Epithelial cell of proximal tubule (primary cell): ENCODE data around the gene ENTREP1. TPM values are rescaled to one million over a fixed set of nuclear protein-coding genes. Genes with fewer than 3 reads are reported as not detected.

ENCODE experiments used
- DNase-seq: peaks from one replicate; pipeline ENCODE4 v3.0.0-alpha.2; 2011; ENCODE audit warnings: low read depth
- H3K4me3 ChIP-seq: 2 replicates; pipeline ENCODE4 v1.5.1; 2011; ENCODE audit warnings: low read depth, mild to moderate bottlenecking, low read length
- total RNA-seq: library from RNA; depleted of rRNA; stranded (reverse); fragments of >200 nt; gene quantifications from 2 replicates; pipeline ENCODE4 v1.2.3, GENCODE V29; 2015
- TF ChIP-seq, protein P1 (sequence below): conservative IDR thresholded peaks from 2 replicates; pipeline ENCODE4 v1.5.1; 2012; ENCODE audit warnings: low read depth, mild to moderate bottlenecking, low read length

Gene ENTREP1
- total RNA-seq, 1 donor from 2014 or later = 4.6 TPM

DNA sequence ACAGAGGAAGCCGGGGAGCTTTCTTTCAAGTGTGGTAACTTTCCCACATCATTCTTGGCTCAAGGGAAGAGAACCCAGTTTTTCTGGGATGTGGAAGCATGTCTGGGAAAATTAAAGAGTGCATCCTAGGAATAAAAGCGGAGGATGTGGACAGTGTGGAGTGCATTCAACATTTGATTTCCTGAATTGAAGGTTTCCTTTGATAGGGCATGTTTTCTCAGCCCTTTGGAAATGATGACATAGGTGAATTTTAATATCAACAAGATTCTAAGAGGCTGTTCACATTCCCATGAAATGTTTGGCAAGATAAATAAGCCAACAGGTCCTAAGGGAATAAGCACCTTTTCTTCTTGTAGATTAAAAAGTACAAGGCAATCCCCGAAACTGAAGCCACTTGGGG is 63.6 kb downstream of the ENTREP1 start:
- DNase-seq = no peak
- no peak overlapping the region for H3K4me3 ChIP-seq
- TF ChIP-seq, protein P1, sequence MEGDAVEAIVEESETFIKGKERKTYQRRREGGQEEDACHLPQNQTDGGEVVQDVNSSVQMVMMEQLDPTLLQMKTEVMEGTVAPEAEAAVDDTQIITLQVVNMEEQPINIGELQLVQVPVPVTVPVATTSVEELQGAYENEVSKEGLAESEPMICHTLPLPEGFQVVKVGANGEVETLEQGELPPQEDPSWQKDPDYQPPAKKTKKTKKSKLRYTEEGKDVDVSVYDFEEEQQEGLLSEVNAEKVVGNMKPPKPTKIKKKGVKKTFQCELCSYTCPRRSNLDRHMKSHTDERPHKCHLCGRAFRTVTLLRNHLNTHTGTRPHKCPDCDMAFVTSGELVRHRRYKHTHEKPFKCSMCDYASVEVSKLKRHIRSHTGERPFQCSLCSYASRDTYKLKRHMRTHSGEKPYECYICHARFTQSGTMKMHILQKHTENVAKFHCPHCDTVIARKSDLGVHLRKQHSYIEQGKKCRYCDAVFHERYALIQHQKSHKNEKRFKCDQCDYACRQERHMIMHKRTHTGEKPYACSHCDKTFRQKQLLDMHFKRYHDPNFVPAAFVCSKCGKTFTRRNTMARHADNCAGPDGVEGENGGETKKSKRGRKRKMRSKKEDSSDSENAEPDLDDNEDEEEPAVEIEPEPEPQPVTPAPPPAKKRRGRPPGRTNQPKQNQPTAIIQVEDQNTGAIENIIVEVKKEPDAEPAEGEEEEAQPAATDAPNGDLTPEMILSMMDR = no peak

GRCh38 chr9:69389437-69389995 is 64.5 kb downstream of the ENTREP1 start:
- H3K4me3 ChIP-seq = no peak overlapping the region
- TF ChIP-seq, protein P1 = no peak
- no peak for DNase-seq

DNA sequence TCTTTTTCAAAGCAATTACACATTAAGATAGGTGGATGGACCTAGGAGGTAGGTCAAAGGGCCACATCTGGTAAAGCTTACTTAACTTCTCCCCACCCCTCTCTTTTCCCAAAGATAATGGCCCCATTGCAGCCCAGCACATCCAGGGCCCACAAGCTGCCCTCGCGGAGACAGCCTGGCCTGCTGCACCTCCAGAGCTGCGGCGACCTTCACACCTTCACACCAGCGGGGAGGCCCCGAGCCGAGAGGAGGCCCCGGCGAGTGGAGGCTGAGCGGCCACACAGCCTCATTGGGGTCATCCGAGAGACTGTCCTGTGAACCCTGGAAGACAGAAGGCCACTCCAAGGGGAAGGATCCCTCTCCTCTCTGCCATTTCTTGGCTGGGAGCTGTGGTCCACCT is 66.5 kb downstream of the ENTREP1 start:
- TF ChIP-seq, protein P1 = no peak
- H3K4me3 ChIP-seq = no peak overlapping the region
- DNase-seq = no peak

- DNase-seq = no peak
- TF ChIP-seq, protein P1 = no peak
- no peak overlapping the region for H3K4me3 ChIP-seq
Observed at GRCh38 chr9:69391946-69392345, 66.9 kb downstream of the ENTREP1 start.

GRCh38 chr9:69392826-69393225 is 67.8 kb downstream of the ENTREP1 start:
- TF ChIP-seq, protein P1 = no peak
- DNase-seq = no peak
- no peak overlapping the region for H3K4me3 ChIP-seq

GRCh38 chr9:69393425-69393824 is 68.4 kb downstream of the ENTREP1 start:
- no peak overlapping the region for H3K4me3 ChIP-seq
- no peak for DNase-seq
- TF ChIP-seq, protein P1 = no peak

DNA sequence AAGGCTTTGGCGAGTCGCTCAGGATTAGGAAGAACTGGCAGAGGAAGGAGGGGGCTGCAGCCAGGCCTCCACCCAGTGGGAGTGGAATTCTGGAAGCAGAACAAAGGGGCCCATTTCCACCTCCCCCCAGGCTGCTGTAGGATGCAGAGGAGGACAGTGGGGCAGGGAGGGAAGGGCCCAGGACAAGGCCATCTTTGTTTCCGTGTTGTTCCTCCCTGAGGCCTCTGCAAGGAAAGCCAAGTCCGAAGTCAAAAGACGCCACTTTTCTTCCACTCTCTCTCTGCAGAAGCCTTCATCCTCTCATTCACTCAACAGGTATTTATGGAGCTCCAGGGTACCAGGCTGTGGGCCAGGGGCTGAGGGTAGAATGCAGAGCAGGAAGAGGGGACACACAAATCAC is 70.7 kb downstream of the ENTREP1 start:
- TF ChIP-seq, protein P1 = no peak
- H3K4me3 ChIP-seq = no peak overlapping the region
- no peak for DNase-seq
